ENCODE measurements around the gene ILF3. TPM values are rescaled to one million over a fixed set of nuclear protein-coding genes. Genes with fewer than 3 reads are reported as not detected.

The ILF3 gene
- total RNA-seq, 2 experiments from 2014 or later: 355 to 357 TPM

DNA sequence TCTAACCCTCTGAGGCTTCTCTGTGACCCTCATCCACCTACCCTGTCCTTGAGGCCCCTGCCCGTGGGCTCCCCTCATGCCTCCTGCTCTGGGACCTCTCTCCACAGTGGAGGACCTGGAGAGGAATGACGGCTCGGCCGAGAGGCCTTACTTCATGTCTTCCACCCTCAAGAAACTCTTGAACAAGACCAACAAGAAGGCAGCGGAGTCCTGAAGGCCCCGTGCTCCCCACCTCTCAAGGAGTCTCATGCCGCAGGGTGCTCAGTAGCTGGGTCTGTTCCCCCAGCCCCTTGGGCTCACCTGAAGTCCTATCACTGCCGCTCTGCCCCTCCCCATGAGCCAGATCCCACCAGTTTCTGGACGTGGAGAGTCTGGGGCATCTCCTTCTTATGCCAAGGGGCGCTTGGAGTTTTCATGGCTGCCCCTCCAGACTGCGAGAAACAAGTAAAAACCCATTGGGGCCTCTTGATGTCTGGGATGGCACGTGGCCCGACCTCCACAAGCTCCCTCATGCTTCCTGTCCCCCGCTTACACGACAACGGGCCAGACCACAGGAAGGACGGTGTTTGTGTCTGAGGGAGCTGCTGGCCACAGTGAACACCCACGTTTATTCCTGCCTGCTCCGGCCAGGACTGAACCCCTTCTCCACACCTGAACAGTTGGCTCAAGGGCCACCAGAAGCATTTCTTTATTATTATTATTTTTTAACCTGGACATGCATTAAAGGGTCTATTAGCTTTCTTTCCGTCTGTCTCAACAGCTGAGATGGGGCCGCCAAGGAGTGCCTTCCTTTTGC lies 10.8 kb upstream of the ILF3 start:
- DNase-seq: no peak
- intact Hi-C loops (cut with micrococcal nuclease): no loop called here
- peak overlapping the region; percentile 16 for H3K27ac Mint-ChIP-seq
- H3K9me3 Mint-ChIP-seq: no peaks in the 10 kb centered on the region
- CTCF ChIA-PET: interaction anchor here (0.6 to 13.7 kb wide), 13 partner anchors 9 to 74 kb away, joined by 3 to 293 read pairs (median 6); partner anchors contain the start of genes CDKN2D, DNM2 and QTRT1
- H3K4me1 Mint-ChIP-seq (ENCODE audit: low read depth): peaks cover 9% of the 10 kb centered on the region
- H3K36me3 Mint-ChIP-seq: peaks cover 14% of the 10 kb centered on the region
- POLR2A ChIA-PET: interaction anchor here (0.6 to 1.2 kb wide), 2 partner anchors 17 to 62 kb away, joined by 5 to 7 read pairs; no protein-coding TSS in a partner anchor
- no peaks in the 10 kb centered on the region for H3K27me3 Mint-ChIP-seq
- no peak overlapping the region for H3K4me3 Mint-ChIP-seq

DNA sequence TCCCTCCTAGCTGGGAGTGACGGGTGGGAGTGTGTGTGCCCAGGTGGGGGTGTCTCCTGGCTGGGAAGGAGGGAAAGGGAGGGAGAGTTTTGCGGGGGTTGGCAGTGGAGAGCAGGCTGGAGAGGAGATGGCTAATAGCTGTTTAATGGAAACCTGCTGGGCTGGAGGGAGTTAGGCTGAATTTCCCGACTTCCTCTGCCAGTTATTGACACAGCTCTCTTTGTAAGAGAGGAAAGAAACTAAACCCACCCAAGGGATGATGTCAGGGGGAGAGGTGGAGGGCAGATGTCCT lies 10.2 kb upstream of the ILF3 start:
- Mint-ChIP-seq H3K9me3 (no peaks in the 10 kb centered on the region), H3K27me3 (no peaks in the 10 kb centered on the region), H3K27ac (peak overlapping the region; percentile 16), H3K4me1 (ENCODE audit: low read depth) (peaks cover 11% of the 10 kb centered on the region), H3K4me3 (no peak overlapping the region), H3K36me3 (peaks cover 14% of the 10 kb centered on the region)
- ChIA-PET CTCF (interaction anchor here (0.7 to 13.7 kb wide), 24 partner anchors 10 to 160 kb away, joined by 3 to 293 read pairs (median 6); partner anchors contain the start of genes CDKN2D, DNM2 and QTRT1), POLR2A (interaction anchor here (0.6 to 1.2 kb wide), 3 partner anchors 18 to 62 kb away, joined by 3 to 7 read pairs (median 5); no protein-coding TSS in a partner anchor)
- intact Hi-C loops (cut with micrococcal nuclease): loop anchor here (1.0 kb wide), 1 partner anchor 63 kb away; no protein-coding TSS in a partner anchor
- no peak for DNase-seq

DNA sequence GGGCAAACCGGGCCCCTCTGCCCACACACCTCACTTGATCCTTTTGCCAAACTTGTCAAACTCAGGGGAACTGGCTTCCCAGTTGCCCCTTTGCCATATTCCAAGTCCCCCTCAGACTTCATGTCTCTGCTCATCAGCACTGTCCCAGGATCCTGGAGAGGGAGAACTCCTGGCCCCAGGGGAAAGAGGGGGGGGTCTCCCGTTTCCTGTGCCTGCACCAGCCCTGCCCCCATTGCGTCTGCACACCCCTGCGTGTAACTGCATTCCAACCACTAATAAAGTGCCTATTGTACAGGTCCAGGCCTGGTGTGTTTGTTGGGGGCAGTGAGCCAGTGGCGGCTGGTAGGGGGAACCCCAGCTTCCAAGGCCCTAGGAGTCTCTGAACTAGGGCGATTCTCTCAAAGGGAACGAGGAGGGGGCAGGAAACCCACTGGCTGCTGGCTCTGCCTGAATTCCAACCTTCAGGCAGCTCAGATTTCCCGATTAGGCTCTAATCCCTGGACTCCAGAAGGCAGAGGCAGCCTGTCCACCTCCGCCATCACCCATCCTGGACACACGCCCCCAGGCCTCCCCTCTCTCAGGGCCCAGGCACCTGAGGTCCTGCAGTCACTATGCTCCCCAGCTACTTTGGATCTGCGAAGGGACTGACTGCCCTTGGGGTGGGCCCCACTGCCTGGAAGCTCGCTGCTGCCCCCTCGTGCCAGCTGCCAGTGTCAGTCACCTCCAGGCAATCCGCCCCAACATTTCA lies 9.7 kb upstream of the ILF3 start:
- intact Hi-C loops (cut with micrococcal nuclease): loop anchor here (1.0 kb wide), 1 partner anchor 63 kb away; no protein-coding TSS in a partner anchor
- Mint-ChIP-seq H3K27me3 (no peaks in the 10 kb centered on the region), H3K4me1 (ENCODE audit: low read depth) (peaks cover 11% of the 10 kb centered on the region), H3K36me3 (peaks cover 10% of the 10 kb centered on the region), H3K4me3 (no peak overlapping the region), H3K9me3 (no peaks in the 10 kb centered on the region), H3K27ac (peak overlapping the region; percentile 59)
- ChIA-PET CTCF (interaction anchor here (0.5 to 13.7 kb wide), 39 partner anchors 9 to 375 kb away, joined by 3 to 293 read pairs (median 4); partner anchors contain the start of genes CDKN2D, DNM2 and QTRT1), POLR2A (interaction anchor here (0.6 to 1.2 kb wide), 6 partner anchors 27 to 63 kb away, joined by 3 to 7 read pairs (median 3); partner anchors contain the start of gene QTRT1)
- DNase-seq: peak; percentile 88

DNA sequence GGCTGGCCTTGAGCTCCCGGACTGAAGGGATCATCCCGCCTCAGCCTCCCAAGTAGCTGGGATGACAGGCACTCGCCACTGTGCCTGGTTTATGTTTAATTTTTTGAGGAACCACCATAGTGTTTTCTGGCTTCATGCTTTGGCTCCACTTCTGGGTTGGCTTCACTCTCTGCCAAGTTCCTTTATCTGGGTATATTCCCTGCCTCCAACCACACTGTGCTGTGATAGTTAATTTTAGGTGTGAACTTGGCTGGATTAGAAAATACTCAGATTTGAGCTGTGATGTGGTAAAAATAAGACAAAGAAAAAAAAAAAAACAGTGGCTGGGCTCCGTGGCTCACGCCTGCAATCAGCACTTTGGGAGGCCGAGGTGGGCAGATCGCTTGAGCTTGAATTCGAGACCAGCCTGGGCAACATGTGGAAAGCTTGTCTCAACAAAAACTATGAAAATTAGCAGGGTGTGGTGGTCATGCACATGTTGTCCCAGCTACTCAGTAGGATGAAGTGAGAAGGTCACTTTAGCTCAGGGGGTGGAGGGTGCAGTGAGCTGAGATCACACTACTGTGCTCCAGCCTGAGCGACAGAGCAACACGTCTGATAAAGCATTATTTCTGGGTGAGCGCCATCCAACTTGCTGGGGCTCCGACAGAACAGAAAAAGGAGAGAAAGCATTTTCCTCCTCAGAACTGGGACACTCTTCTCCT lies 7.5 kb upstream of the ILF3 start:
- H3K4me3 Mint-ChIP-seq: no peak overlapping the region
- peaks cover 12% of the 10 kb centered on the region for H3K4me1 Mint-ChIP-seq (ENCODE audit: low read depth)
- intact Hi-C loops (cut with micrococcal nuclease): no loop called here
- ChIA-PET CTCF (interaction anchor here (0.6 to 13.7 kb wide), 10 partner anchors 23 to 233 kb away, joined by 3 to 293 read pairs (median 6); partner anchors contain the start of gene QTRT1), POLR2A (no interaction called here)
- H3K9me3 Mint-ChIP-seq: no peaks in the 10 kb centered on the region
- no peak overlapping the region for H3K27ac Mint-ChIP-seq
- peaks cover 6% of the 10 kb centered on the region for H3K36me3 Mint-ChIP-seq
- H3K27me3 Mint-ChIP-seq: no peaks in the 10 kb centered on the region
- DNase-seq: no peak

DNA sequence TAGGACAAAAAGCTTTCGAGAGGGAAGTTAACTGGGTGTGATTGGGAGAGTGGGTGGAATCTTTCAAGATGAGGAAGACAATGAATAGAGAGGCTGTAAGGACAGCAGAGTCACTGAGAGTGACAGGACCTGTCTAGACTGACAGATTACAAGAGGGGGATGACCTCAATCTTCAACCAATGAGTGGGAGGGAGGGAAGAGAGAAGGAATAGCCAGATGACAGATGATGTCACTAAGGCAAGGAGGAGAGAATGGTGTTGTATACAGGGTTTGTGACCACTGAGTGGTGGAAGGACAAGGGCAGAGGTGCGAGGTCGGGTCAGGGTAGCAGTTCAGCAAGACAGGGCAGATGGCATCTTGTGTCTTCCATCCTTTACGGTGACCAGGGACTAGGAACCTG lies 5.8 kb upstream of the ILF3 start:
- no peaks in the 10 kb centered on the region for H3K27me3 Mint-ChIP-seq
- no peak overlapping the region for H3K4me3 Mint-ChIP-seq
- H3K36me3 Mint-ChIP-seq: peaks cover 5% of the 10 kb centered on the region
- peaks cover 20% of the 10 kb centered on the region for H3K4me1 Mint-ChIP-seq (ENCODE audit: low read depth)
- intact Hi-C loops (cut with micrococcal nuclease): no loop called here
- ChIA-PET POLR2A (no interaction called here), CTCF (interaction anchor here (5.7 to 13.7 kb wide), 2 partner anchors 52 to 67 kb away, joined by 84 to 293 read pairs; partner anchors contain the start of gene QTRT1)
- no peak overlapping the region for H3K27ac Mint-ChIP-seq
- DNase-seq: no peak
- no peaks in the 10 kb centered on the region for H3K9me3 Mint-ChIP-seq

DNA sequence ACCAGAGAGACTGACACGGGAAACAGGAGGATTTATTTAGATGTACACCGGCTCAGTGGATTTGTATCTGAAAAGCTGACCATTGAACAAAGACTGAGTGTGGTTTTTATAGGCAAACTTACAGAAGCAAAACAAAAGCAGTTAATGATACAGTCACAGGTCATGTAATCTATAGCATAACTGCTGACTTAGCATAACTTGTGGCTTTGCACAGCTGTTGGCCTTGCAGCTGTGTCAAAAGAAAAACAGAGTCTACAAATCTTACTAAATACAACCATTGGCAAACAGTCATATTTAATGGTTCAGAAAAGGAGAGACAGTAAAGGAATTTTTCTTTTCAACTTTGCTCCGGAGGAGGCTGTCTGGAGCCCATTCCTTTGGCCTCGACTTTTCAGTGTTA lies 2.3 kb upstream of the ILF3 start:
- peak overlapping the region; percentile 50 for H3K4me3 Mint-ChIP-seq
- peaks cover 25% of the 10 kb centered on the region for H3K36me3 Mint-ChIP-seq
- peaks cover 2% of the 10 kb centered on the region for H3K9me3 Mint-ChIP-seq
- no peak for DNase-seq
- ChIA-PET CTCF (interaction anchor here (0.6 to 13.7 kb wide), 3 partner anchors 49 to 70 kb away, joined by 4 to 293 read pairs (median 5); partner anchors contain the start of gene QTRT1), POLR2A (interaction anchor here (0.6 kb wide), 1 partner anchor 10 kb away, joined by 3 read pairs; no protein-coding TSS in a partner anchor)
- H3K4me1 Mint-ChIP-seq (ENCODE audit: low read depth): peaks cover 22% of the 10 kb centered on the region
- intact Hi-C loops (cut with micrococcal nuclease): loop anchor here (2.0 to 5.0 kb wide), 4 partner anchors 49 to 240 kb away; partner anchors contain the start of gene KEAP1
- H3K27me3 Mint-ChIP-seq: no peaks in the 10 kb centered on the region
- H3K27ac Mint-ChIP-seq: peak overlapping the region; percentile 42

DNA sequence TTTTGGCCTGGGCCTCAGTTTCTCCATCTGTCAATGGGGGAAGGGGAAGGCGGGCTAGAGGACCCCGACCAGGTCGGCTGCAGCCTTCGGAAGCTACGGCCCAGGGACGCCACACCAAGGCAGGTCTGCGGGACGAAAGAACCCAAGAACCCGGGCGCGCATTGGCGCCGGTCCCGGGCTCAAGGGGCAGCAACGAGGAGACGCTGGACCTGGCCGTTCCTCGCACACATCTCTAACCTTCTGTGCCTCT lies 739 bp upstream of the ILF3 start:
- Mint-ChIP-seq H3K27ac (peak overlapping the region; percentile 96), H3K4me1 (ENCODE audit: low read depth) (peaks cover 31% of the 10 kb centered on the region), H3K36me3 (peaks cover 33% of the 10 kb centered on the region)

DNA sequence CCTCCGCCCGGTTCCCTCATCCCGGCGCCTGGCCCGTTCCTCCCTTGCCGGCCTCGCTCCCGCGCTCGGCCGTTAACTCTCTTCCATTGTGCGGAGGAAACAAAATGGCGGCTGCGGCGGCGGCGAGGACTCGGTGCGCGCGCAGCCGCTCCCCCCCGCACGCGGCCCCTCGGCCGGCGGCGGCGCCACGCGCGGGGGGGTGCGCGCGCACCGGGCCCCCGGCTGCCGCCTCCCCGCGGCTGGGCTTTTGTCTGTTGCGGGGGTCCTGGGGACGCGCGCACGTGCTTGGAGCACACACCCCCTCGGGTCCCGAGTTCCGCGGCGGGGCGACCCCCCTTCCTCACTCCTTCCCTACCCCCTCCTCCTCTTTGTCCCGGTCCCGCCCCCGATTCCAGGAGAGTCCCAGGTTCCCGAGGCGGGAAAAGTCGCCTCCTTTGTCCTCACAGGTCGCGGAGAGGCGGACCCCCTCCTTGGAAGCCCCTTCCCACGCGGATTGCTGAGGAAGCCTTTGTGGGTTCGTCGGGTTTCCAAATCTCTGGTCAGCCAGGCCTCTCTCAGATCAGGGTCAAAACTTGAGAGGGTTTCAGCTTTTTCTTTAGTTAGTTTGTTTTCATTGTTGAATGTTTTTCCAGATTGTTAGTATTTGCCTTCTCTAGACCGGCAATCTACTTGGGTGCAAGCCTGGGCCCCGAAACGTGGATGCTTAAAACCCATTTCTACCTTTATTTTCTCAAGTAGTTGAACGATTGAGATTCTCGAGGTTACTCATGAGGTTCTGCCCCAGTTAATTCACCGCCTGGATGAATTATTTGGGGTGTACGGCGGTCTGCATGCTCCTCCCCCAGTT lies 687 bp downstream of the ILF3 start:
- DNase-seq: peak; percentile 64
- Mint-ChIP-seq H3K4me1 (ENCODE audit: low read depth) (peaks cover 39% of the 10 kb centered on the region), H3K27ac (peak overlapping the region; percentile 96), H3K4me3 (peak overlapping the region; percentile 90), H3K36me3 (peaks cover 36% of the 10 kb centered on the region), H3K27me3 (no peaks in the 10 kb centered on the region), H3K9me3 (peaks cover 2% of the 10 kb centered on the region)
- intact Hi-C loops (cut with micrococcal nuclease): loop anchor here (1.0 to 5.0 kb wide), 6 partner anchors 40 to 305 kb away; partner anchors contain the start of genes KRI1 and TMED1
- ChIA-PET POLR2A (no interaction called here), CTCF (interaction anchor here (1.4 to 6.6 kb wide), 3 partner anchors 10 to 73 kb away, joined by 5 to 51 read pairs (median 12); partner anchors contain the start of gene QTRT1)

More for the DNA sequence above, 739 bp upstream of the ILF3 start:
- DNase-seq: no peak
- H3K9me3 Mint-ChIP-seq: peaks cover 2% of the 10 kb centered on the region
- CTCF ChIA-PET: interaction anchor here (1.0 to 1.2 kb wide), 2 partner anchors 9 to 80 kb away, joined by 3 read pairs; no protein-coding TSS in a partner anchor
- peak overlapping the region; percentile 90 for H3K4me3 Mint-ChIP-seq
- POLR2A ChIA-PET: interaction anchor here (1.3 kb wide), 1 partner anchor 47 kb away, joined by 8 read pairs; the partner anchor contains the start of gene QTRT1
- H3K27me3 Mint-ChIP-seq: no peaks in the 10 kb centered on the region
- intact Hi-C loops (cut with micrococcal nuclease): loop anchor here (2.0 to 5.0 kb wide), 4 partner anchors 51 to 241 kb away; partner anchors contain the start of gene KEAP1

DNA sequence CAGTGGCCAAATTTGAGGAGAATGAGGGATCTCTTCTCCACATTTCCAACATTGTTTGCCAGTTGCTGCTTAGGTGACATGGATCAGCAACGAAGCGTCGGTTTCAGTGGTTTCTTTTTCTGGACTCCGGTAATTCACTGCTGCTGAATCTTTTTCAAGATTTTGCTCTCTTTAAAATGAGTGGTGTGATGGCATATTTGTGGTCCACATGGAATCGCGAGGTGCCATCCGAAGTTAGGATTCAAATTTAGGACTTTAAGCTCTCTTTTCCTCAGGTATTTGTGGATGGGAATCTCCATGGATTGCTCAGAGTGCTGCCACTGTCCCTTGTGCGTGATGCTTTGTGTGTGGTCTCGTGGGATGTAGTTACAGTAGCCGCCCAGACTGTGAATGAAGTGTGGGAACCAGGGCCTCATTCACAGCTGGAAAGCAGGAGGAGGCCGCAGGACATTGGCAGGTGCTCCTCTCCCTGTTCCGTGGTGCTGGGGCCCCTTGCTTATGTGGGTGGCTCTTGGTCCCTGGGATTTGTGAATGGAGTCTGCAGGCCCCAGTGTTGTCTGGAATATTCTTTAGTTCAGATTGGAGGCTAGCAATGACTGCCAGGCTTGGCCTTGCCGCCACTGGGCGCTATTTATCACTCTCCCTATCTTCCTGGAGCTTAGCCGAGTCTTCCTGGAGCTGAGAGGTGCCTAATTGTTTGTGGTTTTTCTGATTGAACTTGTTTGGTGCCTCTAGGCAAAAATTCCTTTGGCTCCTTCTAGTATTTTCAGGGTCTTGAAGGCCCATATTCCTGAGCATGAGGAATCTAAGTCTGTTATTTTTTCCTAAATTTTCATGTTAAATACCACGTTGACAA lies 1.5 kb downstream of the ILF3 start:
- intact Hi-C loops (cut with micrococcal nuclease): loop anchor here (2.0 kb wide), 1 partner anchor 39 kb away; no protein-coding TSS in a partner anchor
- Mint-ChIP-seq H3K27me3 (no peaks in the 10 kb centered on the region), H3K4me1 (ENCODE audit: low read depth) (peaks cover 44% of the 10 kb centered on the region), H3K4me3 (peak overlapping the region; percentile 90), H3K27ac (peak overlapping the region; percentile 96), H3K9me3 (peaks cover 2% of the 10 kb centered on the region), H3K36me3 (peaks cover 41% of the 10 kb centered on the region)
- peak; percentile 29 for DNase-seq
- POLR2A ChIA-PET: interaction anchor here (0.5 kb wide), 1 partner anchor 228 kb away, joined by 3 read pairs; no protein-coding TSS in a partner anchor
- CTCF ChIA-PET: interaction anchor here (1.0 to 6.6 kb wide), 5 partner anchors 11 to 74 kb away, joined by 3 to 51 read pairs (median 5); partner anchors contain the start of genes DNM2 and QTRT1

DNA sequence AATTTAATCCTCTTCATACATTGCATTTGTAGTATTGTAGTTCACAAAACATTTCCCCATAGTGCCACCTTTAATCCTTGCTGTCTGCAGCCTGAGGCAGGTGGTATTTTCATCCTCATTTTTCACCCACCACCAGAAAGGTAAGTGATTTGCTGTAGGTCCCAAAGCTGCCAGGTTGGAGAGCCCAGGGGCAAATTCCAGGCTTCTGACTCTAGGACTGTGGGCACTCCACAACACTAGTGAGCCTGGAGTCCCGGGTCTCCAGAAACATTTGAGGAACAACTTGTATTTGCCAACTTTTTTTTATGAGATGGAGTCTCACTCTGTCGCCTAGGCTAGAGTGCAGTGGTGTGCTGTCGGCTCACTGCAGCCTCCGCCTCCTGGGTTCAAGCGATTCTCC lies 6.2 kb downstream of the ILF3 start:
- H3K27ac Mint-ChIP-seq: no peak overlapping the region
- intact Hi-C loops (cut with micrococcal nuclease): no loop called here
- ChIA-PET CTCF (interaction anchor here (3.7 to 6.6 kb wide), 2 partner anchors 40 to 79 kb away, joined by 15 to 51 read pairs; partner anchors contain the start of gene QTRT1), POLR2A (no interaction called here)
- no peaks in the 10 kb centered on the region for H3K9me3 Mint-ChIP-seq
- no peak for DNase-seq
- H3K4me3 Mint-ChIP-seq: no peak overlapping the region
- H3K4me1 Mint-ChIP-seq (ENCODE audit: low read depth): peaks cover 60% of the 10 kb centered on the region
- H3K27me3 Mint-ChIP-seq: no peaks in the 10 kb centered on the region
- peaks cover 40% of the 10 kb centered on the region for H3K36me3 Mint-ChIP-seq
